IMR-90 (cell line): ENCODE data around the gene ARRB1. TPM values are rescaled to one million over a fixed set of nuclear protein-coding genes. Genes with fewer than 3 reads are reported as not detected.

Experiments used
- ATAC-seq: fragments of 200-7000 bp; cut with Tn5 transposase; 2 replicates; pipeline ENCODE4 v1.9.1; 2020; ENCODE audit warnings: low read depth, mild to moderate bottlenecking, moderate library complexity
- BruUV-seq: library from RNA; stranded (reverse); fragments of 400-500 nt; replicated peaks from 2 replicates; lab custom pipeline; 2021; lab: Mats Ljungman, UMichigan
- CTCF ChIA-PET: fragments of 300-600 bp; formaldehyde crosslinking; extraction: SDS; loops from one replicate; lab custom pipeline; 2021; ENCODE audit warnings: antibody characterized with exemption; lab: Yijun Ruan, JAX
- POLR2A ChIA-PET: fragments of 300-600 bp; sonication (Branson Sonifier 250); formaldehyde crosslinking; loops from one replicate; lab custom pipeline; 2022; ENCODE audit warnings: antibody characterized with exemption; ENCODE audit not compliant: unreplicated experiment; lab: Charles Lee
- DNase-seq: peaks from one replicate; pipeline ENCODE4 v3.0.0; 2013
- H2AFZ ChIP-seq: replicated peaks from 2 replicates; pipeline ENCODE3; 2013; ENCODE audit warnings: low read length, mild to moderate bottlenecking; ENCODE audit not compliant: poor library complexity
- H2AK5ac ChIP-seq: 2 replicates; pipeline ENCODE4 v1.6.1; 2013; ENCODE audit warnings: low read depth, low read length, inconsistent platforms
- H2AK9ac ChIP-seq: replicated peaks from 2 replicates; pipeline ENCODE3; 2013; ENCODE audit warnings: mild to moderate bottlenecking, low read depth, low read length, moderate library complexity; ENCODE audit not compliant: poor library complexity
- H2BK120ac ChIP-seq: 2 replicates; pipeline ENCODE4 v1.6.1; 2013; ENCODE audit warnings: low read depth, low read length, inconsistent platforms
- H2BK15ac ChIP-seq: 3 replicates; pipeline ENCODE4 v1.6.1; 2013; ENCODE audit warnings: low read depth, low read length, inconsistent platforms
- H2BK20ac ChIP-seq: 2 replicates; pipeline ENCODE4 v1.6.1; 2013; ENCODE audit warnings: low read depth, mild to moderate bottlenecking, inconsistent platforms, low read length, moderate library complexity
- H2BK5ac ChIP-seq: 2 replicates; pipeline ENCODE4 v1.6.1; 2013; ENCODE audit warnings: mild to moderate bottlenecking, low read depth, low read length, inconsistent platforms; ENCODE audit not compliant: poor library complexity, severe bottlenecking
- H3K14ac ChIP-seq: replicated peaks from 2 replicates; pipeline ENCODE4 v1.6.1; 2013; ENCODE audit warnings: low read depth, low read length, inconsistent platforms
- H3K18ac ChIP-seq: 2 replicates; pipeline ENCODE4 v1.6.1; 2013; ENCODE audit warnings: low read depth, low read length, control low read depth
- H3K23ac ChIP-seq: 2 replicates; pipeline ENCODE4 v1.6.1; 2013; ENCODE audit warnings: low read depth, low read length, inconsistent platforms
- H3K27ac ChIP-seq: 2 replicates; pipeline ENCODE4 v1.5.1; 2013; ENCODE audit warnings: mild to moderate bottlenecking, control low read depth, low read length; ENCODE audit not compliant: insufficient read depth
- H3K27me3 ChIP-seq: 2 replicates; pipeline ENCODE4 v1.6.1; 2013; ENCODE audit warnings: low read length; ENCODE audit not compliant: control insufficient read depth, insufficient read depth
- H3K36me3 ChIP-seq: 2 replicates; pipeline ENCODE4 v1.6.1; 2013; ENCODE audit warnings: low read length, mixed read lengths; ENCODE audit not compliant: control insufficient read depth, insufficient read depth
- H3K4ac ChIP-seq: 2 replicates; pipeline ENCODE4 v1.6.1; 2013; ENCODE audit warnings: low read depth, low read length, inconsistent platforms
- H3K4me1 ChIP-seq: 2 replicates; pipeline ENCODE4 v1.6.1; 2013; ENCODE audit warnings: low read length, mixed read lengths; ENCODE audit not compliant: control insufficient read depth, insufficient read depth
- H3K4me2 ChIP-seq: 2 replicates; pipeline ENCODE4 v1.6.1; 2013; ENCODE audit warnings: low read depth, mild to moderate bottlenecking, control low read depth, low read length, moderate library complexity
- H3K4me3 ChIP-seq: 2 replicates; pipeline ENCODE4 v1.5.1; 2013; ENCODE audit warnings: low read depth, mild to moderate bottlenecking, control low read depth, low read length, moderate library complexity; ENCODE audit not compliant: insufficient read depth
- H3K56ac ChIP-seq: 2 replicates; pipeline ENCODE4 v1.6.1; 2013; ENCODE audit warnings: low read length, inconsistent platforms; ENCODE audit not compliant: insufficient read depth; ENCODE audit errors: extremely low read depth
- H3K79me1 ChIP-seq, 2 experiments: 2 replicates each; pipeline ENCODE4 v1.6.1; 2013; ENCODE audit warnings: low read length in 2 of 2, inconsistent platforms in 1 of 2, low read depth in 1 of 2
- H3K9ac ChIP-seq: 2 replicates; pipeline ENCODE4 v1.6.1; 2013; ENCODE audit warnings: low read depth, low read length, control low read depth
- H3K9me1 ChIP-seq: 2 replicates; pipeline ENCODE4 v1.6.1; 2013; ENCODE audit warnings: low read length, inconsistent platforms; ENCODE audit not compliant: insufficient read depth
- H3K9me3 ChIP-seq: 2 replicates; pipeline ENCODE4 v1.6.1; 2013; ENCODE audit warnings: low read length; ENCODE audit not compliant: control insufficient read depth, insufficient read depth
- H4K20me1 ChIP-seq: 2 replicates; pipeline ENCODE4 v1.6.1; 2013; ENCODE audit warnings: low read length, inconsistent platforms; ENCODE audit not compliant: insufficient read depth
- H4K5ac ChIP-seq: 2 replicates; pipeline ENCODE4 v1.6.1; 2013; ENCODE audit warnings: mild to moderate bottlenecking, low read depth, low read length, control low read depth
- H4K8ac ChIP-seq, 2 experiments: 2 replicates each; pipeline ENCODE4 v1.6.1; 2013; ENCODE audit warnings: low read depth in 2 of 2, low read length in 2 of 2, control low read depth in 1 of 2, inconsistent platforms in 1 of 2
- H4K91ac ChIP-seq: 2 replicates; pipeline ENCODE4 v1.6.1; 2013; ENCODE audit warnings: low read depth, low read length, inconsistent platforms; ENCODE audit not compliant: insufficient read depth
- BHLHE40 ChIP-seq: fragments of 150-350 bp; IDR thresholded peaks from 2 replicates; pipeline ENCODE4 v1.6.1; 2016; ENCODE audit warnings: mild to moderate bottlenecking, low read depth, low read length
- CEBPB ChIP-seq: IDR thresholded peaks from 2 replicates; pipeline ENCODE4 v1.6.1; 2012; ENCODE audit warnings: low read depth, low read length, improper control_type of control experiment
- CHD1 ChIP-seq: IDR thresholded peaks from 2 replicates; pipeline ENCODE4 v1.6.1; 2012; ENCODE audit warnings: low read depth, low read length, improper control_type of control experiment
- CTCF ChIP-seq: conservative IDR thresholded peaks from 2 replicates; pipeline ENCODE4 v1.5.1; 2012; ENCODE audit warnings: mild to moderate bottlenecking, low read depth, low read length, improper control_type of control experiment
- ELK1 ChIP-seq: fragments of 150-350 bp; IDR thresholded peaks from 2 replicates; pipeline ENCODE4 v1.6.1; 2016; ENCODE audit warnings: low read depth, mild to moderate bottlenecking, low read length, moderate library complexity, borderline replicate concordance
- MAFK ChIP-seq: IDR thresholded peaks from 2 replicates; pipeline ENCODE4 v1.6.1; 2012; ENCODE audit warnings: low read depth, low read length, improper control_type of control experiment
- MAZ ChIP-seq: IDR thresholded peaks from 2 replicates; pipeline ENCODE4 v1.6.1; 2012; ENCODE audit warnings: low read depth, mild to moderate bottlenecking, low read length, improper control_type of control experiment, moderate library complexity, borderline replicate concordance
- MXI1 ChIP-seq: IDR thresholded peaks from 2 replicates; pipeline ENCODE4 v1.6.1; 2012; ENCODE audit warnings: low read depth, mild to moderate bottlenecking, low read length, moderate library complexity, borderline replicate concordance
- POLR2A ChIP-seq: IDR thresholded peaks from 2 replicates; pipeline ENCODE4 v1.6.1; 2012; ENCODE audit warnings: mild to moderate bottlenecking, low read depth, low read length
- RCOR1 ChIP-seq: IDR thresholded peaks from 2 replicates; pipeline ENCODE4 v1.6.1; 2012; ENCODE audit warnings: mild to moderate bottlenecking, low read length, improper control_type of control experiment; ENCODE audit not compliant: insufficient replicate concordance
- RFX5 ChIP-seq: IDR thresholded peaks from 2 replicates; pipeline ENCODE4 v1.8.0; 2012; ENCODE audit warnings: low read depth, mild to moderate bottlenecking, low read length, moderate library complexity
- SMC3 ChIP-seq: fragments of 150-350 bp; IDR thresholded peaks from 2 replicates; pipeline ENCODE4 v1.6.1; 2016; ENCODE audit warnings: low read depth, mild to moderate bottlenecking, antibody characterized with exemption, low read length, moderate library complexity
- USF2 ChIP-seq: fragments of 150-350 bp; IDR thresholded peaks from 2 replicates; pipeline ENCODE4 v1.6.1; 2017; ENCODE audit warnings: mild to moderate bottlenecking, antibody characterized with exemption, low read length, low read depth
- WGBS, 2 experiments: methylation state at CpG; one replicate each; pipeline versions ENCODE4 v1.1.5 to v1.1.7; 2013; ENCODE audit warnings: missing lambda C conversion rate in 2 of 2; ENCODE audit not compliant: insufficient read length in 1 of 2; ENCODE audit errors: extremely low coverage in 2 of 2; 5-methylcytosine and 5-hydroxymethylcytosine counted together
- dilution Hi-C: fragments of 300-500 bp; cut with HindIII; formaldehyde crosslinking; loops from one replicate; pipeline ENCODE4 v1.14.3; 2018; ENCODE audit warnings: low sequenced_read_pairs; ENCODE audit not compliant: unreplicated experiment
- in situ Hi-C: fragments of 300-500 bp; cut with MboI; formaldehyde crosslinking; loops from 3 replicates; pipeline ENCODE4 v1.14.3; 2019; ENCODE audit warnings: low sequenced_read_pairs, inconsistent platforms, mixed read lengths
- intact Hi-C: fragments of 100-400 bp; cut with micrococcal nuclease; formaldehyde crosslinking; loops from 2 replicates; pipeline ENCODE4 v1.10.0; 2022
- polyA plus RNA-seq, 3 experiments: library from polyadenylated mRNA; depleted of rRNA; stranded (reverse); fragments of >200 nt; gene quantifications; 2 replicates each; pipeline ENCODE4 v1.2.3, GENCODE V29; 2012; ENCODE audit warnings: low replicate concordance in 1 of 3
- total RNA-seq: library from RNA; depleted of rRNA; stranded (reverse); fragments of >200 nt; gene quantifications from 2 replicates; pipeline ENCODE4 v1.2.3, GENCODE V29; 2012

The ARRB1 gene
- total and polyA plus RNA-seq, 2 of the 4 experiments (the other 2 are of a cell fraction): 11.0 to 17.4 TPM

- H3K9me3 ChIP-seq: no peaks in the 10 kb centered on the region
- H3K79me1 ChIP-seq: no peaks in the 10 kb centered on the region
- H3K4me2 ChIP-seq: peak overlapping the region; percentile 74; the same call in 1 of the 2 replicates
- no peaks in the 10 kb centered on the region for H3K4me1 ChIP-seq
- no peaks in the 10 kb centered on the region for H3K9me1 ChIP-seq
- no peaks in the 10 kb centered on the region; the same call in 1 of the 2 replicates for H4K20me1 ChIP-seq
- peak; percentile 99 for ATAC-seq
- in situ Hi-C loops: no loop called here
- H3K36me3 ChIP-seq: no peaks in the 10 kb centered on the region
- H4K8ac ChIP-seq: no peak overlapping the region
- intact Hi-C loops: loop anchor here (2.0 kb wide), 2 partner anchors 96 to 218 kb away; no protein-coding TSS in a partner anchor
- no peak overlapping the region for H2BK20ac ChIP-seq
- no peak overlapping the region for H2BK120ac ChIP-seq
- dilution Hi-C loops: no loop called here
- H2AK5ac ChIP-seq: no peak overlapping the region
- no peak overlapping the region for H2BK15ac ChIP-seq
- no peak overlapping the region for H4K91ac ChIP-seq
- peak overlapping the region; percentile 97 for H2AFZ ChIP-seq
- peaks cover 88% of the 10 kb centered on the region for H3K27me3 ChIP-seq
- no TSS peak for BruUV-seq
- DNase-seq: peak; percentile 80
- H2BK5ac ChIP-seq: no peak overlapping the region
- no peak overlapping the region for H4K5ac ChIP-seq
- no peak overlapping the region for H2AK9ac ChIP-seq
- H3K56ac ChIP-seq: no peak overlapping the region
- CTCF ChIA-PET: interaction anchor here (0.5 to 2.4 kb wide), 17 partner anchors 9 to 309 kb away, joined by 3 to 10 read pairs (median 4); no protein-coding TSS in a partner anchor
- WGBS, 2 experiments: 1% methylated on average over 101 of the region's 140 CpGs; no CpG with 5 or more reads in 1 of the 2 experiments
- no peak overlapping the region for H3K14ac ChIP-seq
- no peak overlapping the region for H3K27ac ChIP-seq
- H3K9ac ChIP-seq: no peak overlapping the region
- no peak overlapping the region for H3K4ac ChIP-seq
- H3K18ac ChIP-seq: no peak overlapping the region
- H3K23ac ChIP-seq: no peak overlapping the region
- POLR2A ChIA-PET: no interaction called here
- H3K4me3 ChIP-seq: peak overlapping the region; percentile 51
- TF ChIP-seq MXI1: no peak
- TF ChIP-seq CHD1: no peak
- TF ChIP-seq CEBPB: 0 out of 2 replicates have a peak, but pooled peaks have one; percentile 9
- no peak for TF ChIP-seq MAFK
- TF ChIP-seq POLR2A: no peak
- TF ChIP-seq BHLHE40: no peak
- no peak for TF ChIP-seq RCOR1
- TF ChIP-seq ELK1: no peak
- TF ChIP-seq SMC3: peak; percentile 79
- TF ChIP-seq CTCF: peak; percentile 99
- peak; percentile 57; the same call in 1 of the 2 replicates for TF ChIP-seq USF2
- peak; percentile 89; the same call in 1 of the 2 replicates for TF ChIP-seq MAZ
- TF ChIP-seq RFX5: no peak
Observed at GRCh38 chr11:75241036-75241905, 110.2 kb downstream of the ARRB1 start.
